DND-41 (cell line): ENCODE measurements around the gene ROCK1.

ENCODE experiments used
- CTCF ChIP-seq: IDR thresholded peaks from 2 replicates; pipeline ENCODE4 v1.5.1; 2012; ENCODE audit warnings: borderline replicate concordance, low read length, moderate library complexity, mild to moderate bottlenecking; ENCODE audit not compliant: poor library complexity, severe bottlenecking; ENCODE audit errors: extremely low read depth
- EZH2 ChIP-seq: IDR thresholded peaks from 3 replicates; pipeline ENCODE4 v1.6.1; 2012; ENCODE audit warnings: borderline replicate concordance, low read depth, mild to moderate bottlenecking, moderate library complexity, low read length, inconsistent platforms; ENCODE audit not compliant: severe bottlenecking

GRCh38 chr18:21146016-21146415, 34.4 kb upstream of the ROCK1 start:
- TF ChIP-seq EZH2 (no peak), CTCF (no peak)
